Uterus (tissue), 4 donors: Measurements from ENCODE around the gene ACOT13. TPM values are rescaled to one million over a fixed set of nuclear protein-coding genes. Genes with fewer than 3 reads are reported as not detected.

Source experiments
- DNase-seq, 2 donors: peaks; one replicate each; pipeline ENCODE4 v3.0.0-alpha.2; 2019 to 2020
- H3K27ac ChIP-seq, 2 donors: fragments of 200-600 bp; sonication (generic); 1 replicate in 1 of 2; 2 replicates in 1 of 2; pipeline ENCODE4 v1.5.1; 2016 to 2018
- H3K27me3 ChIP-seq, 2 donors: fragments of 200-600 bp; sonication (generic); one replicate each; pipeline ENCODE4 v1.5.1; 2018 to 2019; ENCODE audit warnings: control low read depth in 1 of 2
- H3K36me3 ChIP-seq, 2 donors: fragments of 200-600 bp; sonication (generic); one replicate each; pipeline ENCODE4 v1.5.1; 2019; ENCODE audit warnings: control low read depth in 1 of 2
- H3K4me1 ChIP-seq, 2 donors: fragments of 200-600 bp; sonication (generic); one replicate each; pipeline ENCODE4 v1.5.1; 2018 to 2019; ENCODE audit warnings: control low read depth in 1 of 2
- H3K4me3 ChIP-seq, 2 donors: fragments of 200-600 bp; sonication (generic); 1 replicate in 1 of 2; 2 replicates in 1 of 2; pipeline ENCODE4 v1.5.1; 2018 to 2019; ENCODE audit warnings: mild to moderate bottlenecking in 1 of 2
- H3K9me3 ChIP-seq, 2 donors: fragments of 200-600 bp; sonication (generic); one replicate each; pipeline ENCODE4 v1.5.1; 2019; ENCODE audit warnings: control low read depth in 1 of 2
- POLR2A ChIP-seq, 2 donors: fragments of 450-650 bp; IDR thresholded peaks; one replicate each; pipeline ENCODE4 v1.6.1; 2016; ENCODE audit warnings: antibody characterized with exemption in 2 of 2, mild to moderate bottlenecking in 1 of 2, moderate library complexity in 1 of 2
- intact Hi-C: fragments of 100-400 bp; cut with DNase I; formaldehyde crosslinking; loops from one replicate; pipeline ENCODE4 v1.15.1; 2023; ENCODE audit warnings: low total_unique reads
- total RNA-seq, 4 donors: library from RNA; depleted of rRNA in 3 of 4; stranded (reverse); fragments of >200 nt in 3 of 4; gene quantifications; one replicate each; pipeline versions ENCODE4 v1.1.0 to v1.2.4, GENCODE V29; 2014 to 2023
- TF ChIP-seq, protein P1 (sequence below), 4 experiments: fragments of 200-600 bp in 2 of 4; fragments of 450-650 bp in 2 of 4; sonication (generic) in 2 of 4; IDR thresholded peaks; one replicate each; pipeline ENCODE4 v1.5.1; 2016 to 2019; ENCODE audit warnings: antibody characterized with exemption in 4 of 4, mild to moderate bottlenecking in 2 of 4, moderate library complexity in 1 of 4
- donor health status: DM: yes; HTN: yes; CAD: no.

ACOT13 gene
- total RNA-seq, 4 donors from 2014 or later: 3.8 to 10.0 (median 4.2) TPM

DNA sequence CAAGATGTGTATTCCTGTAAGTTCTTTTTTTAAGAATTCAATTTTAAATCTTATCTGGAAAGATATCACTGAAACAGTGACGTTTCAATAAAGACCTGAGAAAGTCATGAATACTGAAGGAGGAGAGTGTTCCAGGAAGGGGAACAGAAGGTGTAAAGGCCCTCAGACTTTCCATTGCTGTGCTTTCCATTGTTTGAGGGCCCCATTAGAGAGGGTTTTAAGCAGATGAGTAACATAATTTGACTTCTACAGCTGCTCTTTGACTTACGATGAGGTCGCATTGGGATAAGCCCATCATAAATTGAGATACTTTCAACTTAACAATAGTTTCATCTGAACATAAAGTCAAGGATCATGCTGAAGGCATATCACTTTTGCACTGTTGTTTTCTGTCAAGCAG lies 24.7 kb downstream of the ACOT13 start:
- H3K27ac ChIP-seq: no peak overlapping the region
- H3K4me1 ChIP-seq: no peaks in the 10 kb centered on the region
- no peaks in the 10 kb centered on the region for H3K9me3 ChIP-seq
- DNase-seq: no peak
- no peaks in the 10 kb centered on the region for H3K36me3 ChIP-seq
- intact Hi-C loops: loop anchor here (5.0 kb wide), 1 partner anchor 104 kb away; no protein-coding TSS in a partner anchor
- no peak for TF ChIP-seq POLR2A (IDR thresholded peaks at IDR 0.05)
- TF ChIP-seq, protein P1, sequence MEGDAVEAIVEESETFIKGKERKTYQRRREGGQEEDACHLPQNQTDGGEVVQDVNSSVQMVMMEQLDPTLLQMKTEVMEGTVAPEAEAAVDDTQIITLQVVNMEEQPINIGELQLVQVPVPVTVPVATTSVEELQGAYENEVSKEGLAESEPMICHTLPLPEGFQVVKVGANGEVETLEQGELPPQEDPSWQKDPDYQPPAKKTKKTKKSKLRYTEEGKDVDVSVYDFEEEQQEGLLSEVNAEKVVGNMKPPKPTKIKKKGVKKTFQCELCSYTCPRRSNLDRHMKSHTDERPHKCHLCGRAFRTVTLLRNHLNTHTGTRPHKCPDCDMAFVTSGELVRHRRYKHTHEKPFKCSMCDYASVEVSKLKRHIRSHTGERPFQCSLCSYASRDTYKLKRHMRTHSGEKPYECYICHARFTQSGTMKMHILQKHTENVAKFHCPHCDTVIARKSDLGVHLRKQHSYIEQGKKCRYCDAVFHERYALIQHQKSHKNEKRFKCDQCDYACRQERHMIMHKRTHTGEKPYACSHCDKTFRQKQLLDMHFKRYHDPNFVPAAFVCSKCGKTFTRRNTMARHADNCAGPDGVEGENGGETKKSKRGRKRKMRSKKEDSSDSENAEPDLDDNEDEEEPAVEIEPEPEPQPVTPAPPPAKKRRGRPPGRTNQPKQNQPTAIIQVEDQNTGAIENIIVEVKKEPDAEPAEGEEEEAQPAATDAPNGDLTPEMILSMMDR (IDR thresholded peaks at IDR 0.05): no peak
- no peak overlapping the region for H3K4me3 ChIP-seq
- no peaks in the 10 kb centered on the region for H3K27me3 ChIP-seq

DNA sequence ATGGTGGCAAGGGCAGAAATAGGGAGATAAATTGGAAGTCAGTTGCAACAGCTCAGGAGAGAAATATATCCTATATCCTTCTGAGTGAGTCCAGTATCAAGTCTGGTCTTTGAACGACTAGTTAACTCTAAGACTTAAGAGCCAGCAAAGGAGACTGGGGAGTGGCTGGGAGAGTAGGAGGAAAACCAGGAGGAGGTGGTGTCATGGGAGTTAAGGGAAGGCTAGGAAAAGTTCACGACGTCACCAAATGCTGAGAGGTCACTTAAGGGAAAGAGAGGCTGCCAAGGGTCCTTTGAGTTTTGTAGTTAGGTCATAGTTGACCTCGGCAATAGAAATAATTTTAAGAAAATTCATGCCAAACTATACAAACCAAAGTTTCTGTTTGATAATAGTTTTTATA lies 25.1 kb downstream of the ACOT13 start:
- Histone ChIP-seq H3K4me1 (no peaks in the 10 kb centered on the region), H3K27me3 (no peaks in the 10 kb centered on the region), H3K4me3 (no peak overlapping the region), H3K36me3 (no peaks in the 10 kb centered on the region), H3K27ac (no peak overlapping the region), H3K9me3 (no peaks in the 10 kb centered on the region)
- no peak for DNase-seq
- intact Hi-C loops: loop anchor here (5.0 kb wide), 1 partner anchor 105 kb away; no protein-coding TSS in a partner anchor
- TF ChIP-seq POLR2A (IDR thresholded peaks at IDR 0.05): no peak
- TF ChIP-seq, protein P1 (IDR thresholded peaks at IDR 0.05): no peak

DNA sequence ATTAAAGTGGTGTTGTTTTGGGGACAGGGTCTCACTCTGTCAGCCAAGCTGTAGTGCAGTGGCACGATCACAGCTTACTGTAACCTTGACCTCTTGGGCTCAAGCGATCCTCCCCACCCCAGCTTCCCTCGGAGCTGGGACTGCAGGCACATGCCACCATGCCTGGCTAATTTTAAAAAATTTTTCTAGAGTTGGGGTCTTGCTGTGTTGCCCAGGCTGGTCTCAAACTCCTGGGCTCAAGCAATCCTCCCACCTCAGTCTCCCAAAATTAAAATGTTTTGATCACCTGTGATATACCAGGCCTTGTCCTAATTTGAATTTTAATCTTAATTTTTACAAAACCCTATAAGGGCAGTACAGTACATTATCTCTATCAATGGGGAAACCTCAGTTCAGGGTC lies 25.5 kb downstream of the ACOT13 start:
- H3K4me3 ChIP-seq: no peak overlapping the region
- H3K4me1 ChIP-seq: no peaks in the 10 kb centered on the region
- intact Hi-C loops: loop anchor here (5.0 kb wide), 1 partner anchor 105 kb away; no protein-coding TSS in a partner anchor
- DNase-seq: no peak
- no peaks in the 10 kb centered on the region for H3K9me3 ChIP-seq
- TF ChIP-seq, protein P1 (IDR thresholded peaks at IDR 0.05): no peak
- no peak for TF ChIP-seq POLR2A (IDR thresholded peaks at IDR 0.05)
- H3K27ac ChIP-seq: no peak overlapping the region
- no peaks in the 10 kb centered on the region for H3K36me3 ChIP-seq
- no peaks in the 10 kb centered on the region for H3K27me3 ChIP-seq

DNA sequence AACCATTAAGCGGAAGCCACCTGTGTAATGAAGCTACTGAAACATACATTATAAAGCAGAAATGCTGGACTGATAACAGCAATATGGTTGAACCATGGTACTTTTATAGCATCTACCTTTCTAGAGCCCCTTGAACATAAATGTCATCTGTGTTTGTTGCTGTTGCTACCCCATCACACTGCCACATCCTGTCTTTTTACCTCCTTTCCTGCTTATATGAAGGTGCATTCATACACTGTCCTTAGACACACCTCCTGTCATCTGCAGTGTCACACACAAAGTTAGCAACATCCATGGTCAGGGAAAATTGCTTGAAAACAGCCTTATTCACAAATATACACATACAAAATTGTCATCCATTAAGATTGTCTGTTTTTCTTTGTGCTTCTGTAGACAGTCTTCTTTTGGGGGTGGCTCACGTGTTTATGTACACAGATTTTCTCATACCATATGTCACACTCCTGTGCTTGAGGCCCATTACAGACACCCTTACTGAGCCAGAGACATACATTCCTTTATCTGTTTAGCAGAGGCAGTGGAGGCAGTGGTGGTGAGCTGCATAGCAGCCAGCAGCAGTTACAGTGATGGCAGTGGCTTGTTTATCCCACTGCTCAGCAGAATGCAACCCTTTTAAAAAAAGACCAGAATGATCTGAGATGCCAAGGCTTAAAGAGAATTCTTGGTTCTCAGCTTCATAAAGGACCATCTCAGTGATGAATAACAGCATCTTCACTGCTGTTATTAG lies 26.1 kb downstream of the ACOT13 start:
- no peaks in the 10 kb centered on the region for H3K9me3 ChIP-seq
- TF ChIP-seq, protein P1 (IDR thresholded peaks at IDR 0.05): no peak
- TF ChIP-seq POLR2A (IDR thresholded peaks at IDR 0.05): no peak
- H3K4me1 ChIP-seq: no peaks in the 10 kb centered on the region
- DNase-seq: no peak
- no peaks in the 10 kb centered on the region for H3K36me3 ChIP-seq
- no peaks in the 10 kb centered on the region for H3K27me3 ChIP-seq
- H3K4me3 ChIP-seq: no peak overlapping the region
- H3K27ac ChIP-seq: no peak overlapping the region
- intact Hi-C loops: loop anchor here (5.0 kb wide), 1 partner anchor 106 kb away; no protein-coding TSS in a partner anchor

DNA sequence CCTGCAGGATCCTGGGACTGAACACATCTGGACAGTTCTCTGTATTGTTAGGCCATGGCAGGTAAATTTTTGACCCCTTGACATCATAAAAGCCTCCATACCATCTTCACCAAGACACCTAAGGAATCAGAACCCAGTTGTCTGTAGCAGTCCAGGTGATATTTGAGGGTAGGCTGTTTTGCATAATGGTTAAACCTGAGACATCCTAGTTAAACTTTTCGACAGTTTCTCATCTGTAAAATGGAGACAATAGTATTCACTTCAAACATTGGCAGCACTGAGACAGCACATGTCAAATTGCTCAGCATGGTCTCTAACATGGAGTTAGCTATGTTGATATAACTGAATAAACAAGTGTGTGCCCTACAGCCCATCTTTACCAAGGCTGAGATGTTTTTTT lies 27.3 kb downstream of the ACOT13 start:
- Histone ChIP-seq H3K27me3 (no peaks in the 10 kb centered on the region), H3K36me3 (no peaks in the 10 kb centered on the region), H3K27ac (no peak overlapping the region), H3K4me3 (no peak overlapping the region), H3K9me3 (no peaks in the 10 kb centered on the region), H3K4me1 (no peaks in the 10 kb centered on the region)
- TF ChIP-seq, protein P1 (IDR thresholded peaks at IDR 0.05): no peak
- no peak for TF ChIP-seq POLR2A (IDR thresholded peaks at IDR 0.05)
- no peak for DNase-seq
- intact Hi-C loops: loop anchor here (5.0 kb wide), 1 partner anchor 107 kb away; no protein-coding TSS in a partner anchor
